GM21786 (cell line): Measurements from ENCODE around the gene SLC7A6.

Source experiments
- ATAC-seq: cut with Tn5 transposase; IDR thresholded peaks from one replicate; pipeline ENCODE4 v1.9.1; 2021; ENCODE audit not compliant: unreplicated experiment

Gene SLC7A6

DNA sequence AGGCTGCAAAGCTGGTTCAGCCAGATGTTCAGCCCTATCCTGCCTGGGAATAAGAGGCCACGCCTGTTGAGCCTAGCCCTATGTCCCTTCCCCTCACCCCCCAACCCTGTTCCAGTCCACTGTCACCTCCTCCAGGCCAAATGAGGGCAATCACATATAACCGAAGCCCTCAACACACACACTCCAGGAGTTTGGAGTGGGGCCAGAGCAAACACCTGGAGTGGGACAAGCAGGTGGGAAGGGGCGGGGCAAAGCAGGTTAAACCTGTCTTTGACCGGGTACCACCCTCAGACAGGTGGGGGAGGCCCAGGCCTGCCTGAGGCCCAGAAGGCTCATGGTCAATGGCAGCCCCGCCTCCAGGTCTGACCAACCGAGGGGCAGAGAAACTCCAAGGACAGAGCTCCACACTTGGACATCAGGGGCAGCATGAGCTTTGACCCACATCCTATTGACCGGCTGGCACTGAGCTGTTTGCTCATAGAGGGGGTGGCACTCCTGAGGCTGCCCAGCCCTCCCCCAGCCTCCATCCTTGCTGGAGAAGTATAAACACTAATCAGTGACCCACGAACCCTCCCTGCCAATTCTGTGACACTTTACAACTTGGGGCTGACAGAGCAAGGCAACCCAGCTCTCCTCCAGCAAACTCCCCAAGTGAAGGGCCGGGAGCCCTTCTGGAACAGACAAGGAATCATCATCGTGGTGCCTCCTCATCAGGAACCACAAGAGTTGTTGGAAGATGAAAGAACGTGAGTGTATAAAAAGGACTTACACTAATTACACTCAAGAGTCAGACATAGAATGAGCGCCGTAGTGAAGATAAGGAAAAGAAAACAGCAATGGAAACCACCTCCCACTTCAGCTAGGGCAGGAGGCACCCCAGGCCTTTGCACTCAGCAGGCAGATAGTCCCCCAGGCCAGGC lies 29.9 kb upstream of the SLC7A6 start:
- no peak for ATAC-seq

DNA sequence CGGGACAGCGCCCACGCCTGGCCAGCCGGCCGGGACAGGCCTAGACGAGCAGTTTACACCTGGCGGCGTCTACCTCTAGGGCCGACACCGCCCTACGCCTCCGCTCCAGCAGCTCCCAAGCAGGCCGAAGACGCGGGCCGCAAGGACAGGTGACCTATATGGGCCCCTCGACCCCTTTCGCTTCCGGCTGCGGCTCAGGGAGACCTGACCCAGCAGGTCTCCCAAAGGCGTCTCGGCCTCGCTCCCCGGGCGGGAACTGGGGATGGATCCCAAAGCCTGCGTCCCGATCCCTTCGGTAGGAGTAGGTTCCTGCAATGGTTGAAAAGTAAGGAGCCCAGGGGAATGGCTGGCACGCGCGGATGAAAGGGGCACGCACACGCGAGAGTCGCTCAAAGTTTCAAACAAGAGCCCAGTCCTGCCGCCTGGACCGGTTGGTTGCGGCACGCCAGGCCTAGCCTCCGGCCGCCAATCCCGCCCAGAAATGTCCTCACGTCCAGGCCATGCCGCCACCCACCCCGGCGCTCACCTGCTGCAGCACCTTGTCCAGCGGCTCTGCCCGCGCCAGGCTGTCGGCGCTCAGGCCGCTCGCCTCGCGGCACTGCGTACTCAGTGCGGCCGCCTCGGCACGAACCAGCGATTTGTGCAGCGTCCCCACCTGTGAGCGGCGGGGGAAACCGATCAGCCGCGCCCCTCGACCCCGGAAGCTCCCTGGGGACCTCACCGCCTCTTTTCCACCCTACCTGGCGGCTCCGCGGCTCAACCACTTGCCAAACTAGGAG lies 29.0 kb upstream of the SLC7A6 start:
- ATAC-seq: no peak

DNA sequence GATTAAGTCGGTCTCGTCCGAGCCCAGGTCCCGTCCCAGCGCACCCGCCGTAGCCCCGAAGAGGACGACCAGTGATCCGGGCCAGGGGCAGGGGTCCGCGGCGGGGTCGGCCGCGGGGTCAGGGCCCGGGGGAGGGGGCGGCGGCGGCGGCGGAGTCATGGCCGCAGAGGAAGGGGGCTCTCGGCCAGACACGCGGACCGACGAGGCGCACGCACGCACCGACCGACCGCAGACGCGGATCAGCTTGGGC lies 28.5 kb upstream of the SLC7A6 start, which contains the start of gene ESRP2:
TSS of gene ESRP2 (minus strand) at position 241 of the 250 bp plus-strand sequence. CDS start at position 159, 82 bp downstream.
- no peak for ATAC-seq

DNA sequence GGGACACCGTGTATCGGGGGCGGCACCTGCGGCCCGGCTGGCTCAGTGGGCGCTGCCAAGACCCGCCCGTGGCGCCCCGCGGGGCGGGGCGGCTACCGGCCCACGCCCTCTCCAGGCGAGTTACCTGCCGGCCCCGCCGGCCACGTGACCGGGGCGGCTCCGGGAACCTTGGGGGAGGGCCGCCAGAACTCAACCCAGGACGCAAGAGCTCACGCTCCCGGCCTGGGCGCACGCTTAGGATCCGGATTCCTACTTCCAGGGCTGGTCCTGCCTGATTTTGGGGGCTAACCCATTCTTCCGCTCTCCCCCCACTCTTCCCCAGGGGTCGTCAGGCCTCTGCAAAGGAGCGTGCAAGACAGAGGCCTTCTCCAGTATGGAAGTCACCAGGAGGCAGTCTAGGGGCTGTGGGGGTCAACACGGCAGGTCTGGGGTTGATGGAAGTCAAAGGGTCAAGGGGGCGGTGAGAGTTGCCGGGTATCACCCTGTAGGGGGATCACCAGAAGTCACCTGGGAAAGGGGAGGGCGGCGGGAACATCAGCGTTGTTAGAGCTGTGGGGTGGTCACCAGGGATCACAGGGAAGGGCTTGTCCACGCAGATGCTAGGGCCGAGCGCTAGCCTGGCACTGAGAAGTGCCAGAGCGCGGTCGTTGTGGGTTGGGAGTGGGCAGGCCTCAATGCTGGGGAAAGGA lies 28.0 kb upstream of the SLC7A6 start:
- ATAC-seq: no peak

DNA sequence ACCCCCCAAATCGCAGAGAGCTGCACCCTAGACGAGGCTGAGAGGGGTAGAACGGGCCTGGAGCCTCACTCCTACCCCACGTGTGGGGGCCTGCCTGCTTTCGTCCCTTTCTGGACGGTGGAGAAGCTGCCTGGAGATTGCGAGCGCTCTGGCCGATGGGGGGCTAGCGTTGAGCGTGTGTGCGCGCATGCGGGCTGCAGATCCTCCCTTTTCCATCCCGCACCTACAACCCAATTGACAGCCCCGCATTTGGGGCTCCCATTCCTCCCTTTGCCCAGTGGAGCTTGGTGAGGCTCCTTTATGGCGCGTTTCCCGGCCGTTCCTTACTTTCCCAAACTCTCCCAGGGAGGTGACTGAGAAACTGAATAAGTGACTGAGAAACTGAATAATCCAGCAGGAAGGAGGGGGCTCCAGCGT lies 27.5 kb upstream of the SLC7A6 start:
- no peak for ATAC-seq

DNA sequence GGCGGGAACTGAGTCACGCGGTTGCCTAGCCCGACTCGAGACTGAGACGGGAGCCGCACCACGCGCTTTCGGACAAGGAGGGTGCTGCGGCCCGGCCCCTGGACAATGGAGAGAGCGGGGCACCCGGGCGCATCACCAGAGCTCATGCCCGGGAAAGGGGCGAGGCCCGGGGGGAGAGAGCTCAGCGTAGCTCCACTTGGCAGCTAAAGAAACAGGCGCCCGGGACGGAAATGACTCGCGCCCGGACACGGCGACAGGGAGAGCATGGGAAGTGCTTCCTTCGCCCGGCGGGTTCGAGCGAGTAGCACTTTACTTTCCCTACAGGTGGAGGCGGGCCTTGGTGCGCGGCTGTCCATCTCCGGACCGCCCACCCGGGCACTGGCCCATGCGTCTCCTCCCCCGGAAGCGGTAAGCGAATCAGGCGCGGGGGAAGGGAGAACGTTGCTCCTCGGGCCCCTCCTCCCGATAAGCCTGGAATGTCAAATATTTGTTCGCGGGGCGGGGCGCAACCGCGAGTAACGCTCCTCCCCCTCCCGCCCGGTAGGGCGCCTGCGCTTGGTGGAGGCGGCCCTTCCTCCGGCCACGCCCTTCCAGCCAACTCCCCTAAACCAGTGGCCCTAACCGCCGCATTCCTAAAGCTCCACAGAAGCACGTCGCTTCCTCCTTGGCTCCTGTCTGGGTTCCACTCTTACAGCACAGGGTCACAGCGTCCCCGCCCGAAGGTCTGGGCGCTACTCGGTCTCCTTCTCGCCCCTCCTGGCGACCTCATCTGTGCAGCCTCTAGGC lies 26.9 kb upstream of the SLC7A6 start:
- ATAC-seq: peak; percentile 87

DNA sequence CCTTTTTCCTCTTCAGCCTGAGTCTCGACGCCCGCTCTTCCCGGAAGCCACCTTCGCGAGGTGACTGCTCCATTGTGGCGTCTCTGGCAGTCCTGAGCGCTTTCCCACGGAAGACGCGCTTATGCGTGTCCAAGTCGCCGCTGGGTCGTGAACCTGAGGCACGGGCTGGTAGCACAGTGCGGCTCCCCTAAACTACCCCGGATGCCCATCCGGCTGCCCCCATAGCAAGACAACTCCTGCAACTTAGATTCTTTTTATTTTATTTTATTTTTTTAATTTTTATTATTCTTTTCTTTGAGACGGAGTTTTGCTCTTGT lies 26.3 kb upstream of the SLC7A6 start:
- peak; percentile 30 for ATAC-seq

DNA sequence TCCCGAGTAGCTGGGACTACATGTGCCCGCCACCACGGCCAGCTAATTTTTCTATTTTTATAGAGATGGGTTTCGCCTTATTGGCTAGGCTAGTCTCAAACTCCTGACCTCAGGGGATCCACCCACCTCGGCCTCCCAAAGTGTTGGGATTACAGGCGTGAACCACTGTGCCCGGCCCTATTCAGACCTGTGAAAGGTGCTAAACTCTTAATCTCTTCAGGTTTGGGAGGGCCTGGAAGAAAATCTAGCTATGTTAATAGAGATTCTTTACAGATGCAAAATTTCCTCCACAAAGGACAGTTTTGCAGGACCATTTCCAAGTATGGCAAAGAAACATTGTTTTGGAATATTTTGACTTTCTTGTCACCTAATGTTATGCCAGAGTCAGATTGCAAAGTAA lies 22.2 kb upstream of the SLC7A6 start:
- no peak for ATAC-seq

DNA sequence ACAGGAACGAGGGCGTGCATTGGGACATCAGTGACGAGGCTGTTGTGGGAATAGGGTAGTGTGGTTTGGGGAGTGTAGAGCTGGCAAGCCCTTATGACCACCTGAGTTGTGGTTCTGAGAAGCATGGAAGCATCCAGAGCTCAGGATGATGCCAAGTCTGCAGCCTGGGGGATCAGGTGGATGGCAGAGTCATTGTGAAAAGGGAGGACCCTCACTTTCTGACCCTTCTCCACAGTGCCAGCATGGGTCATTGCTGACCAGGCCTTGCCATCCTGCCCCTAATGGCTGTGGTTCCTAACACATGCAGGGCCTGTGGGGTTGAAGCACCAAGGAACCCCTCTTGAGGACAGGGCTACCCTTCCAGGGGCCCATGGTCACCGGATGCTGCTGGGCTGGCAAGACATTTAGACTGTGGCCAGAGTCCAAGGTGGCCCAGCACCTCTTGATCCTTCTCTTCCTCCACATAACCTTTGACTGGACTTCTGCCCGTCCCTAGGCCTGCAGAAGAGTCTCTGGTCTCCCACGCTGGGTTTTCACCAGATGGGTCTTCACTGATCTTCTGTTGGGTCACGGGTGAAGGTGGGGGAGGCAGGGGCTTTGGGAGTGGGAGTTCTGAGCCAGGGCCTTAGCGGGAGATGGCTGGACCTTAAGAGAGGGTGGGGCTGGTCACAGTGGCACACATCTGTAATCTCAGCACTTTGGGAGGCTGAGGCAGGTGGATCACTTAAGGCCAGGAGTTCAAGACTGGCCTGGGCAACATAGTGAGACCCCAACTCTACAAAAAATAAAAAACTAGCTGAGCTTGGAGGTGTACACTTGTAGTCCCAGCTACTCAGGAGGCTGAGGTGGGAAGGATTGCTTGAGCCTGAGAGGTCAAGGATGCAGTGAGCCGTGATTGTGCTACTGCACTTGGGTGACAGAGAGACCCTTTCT lies 21.1 kb upstream of the SLC7A6 start:
- no peak for ATAC-seq

DNA sequence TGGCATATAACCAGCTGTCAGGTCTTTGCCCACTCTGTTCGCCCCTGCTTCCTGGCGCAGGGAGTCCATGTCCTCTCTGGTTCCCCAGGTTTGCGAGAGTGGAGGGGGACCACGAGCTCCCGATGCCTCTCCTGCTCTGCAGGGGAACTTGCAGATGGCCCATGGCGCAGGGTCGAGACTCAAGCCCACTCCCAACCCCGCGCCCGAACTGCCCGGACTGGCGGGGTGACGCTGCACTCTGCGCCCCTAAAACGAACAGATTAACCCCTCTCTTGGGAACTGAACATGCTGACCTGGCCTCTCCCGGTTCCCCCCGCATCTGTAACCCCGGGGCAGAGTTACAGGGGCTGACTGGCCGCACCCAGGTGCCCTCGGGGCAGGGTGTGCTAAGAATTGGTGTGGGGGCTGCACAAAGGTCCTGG lies 19.8 kb upstream of the SLC7A6 start:
- no peak for ATAC-seq

DNA sequence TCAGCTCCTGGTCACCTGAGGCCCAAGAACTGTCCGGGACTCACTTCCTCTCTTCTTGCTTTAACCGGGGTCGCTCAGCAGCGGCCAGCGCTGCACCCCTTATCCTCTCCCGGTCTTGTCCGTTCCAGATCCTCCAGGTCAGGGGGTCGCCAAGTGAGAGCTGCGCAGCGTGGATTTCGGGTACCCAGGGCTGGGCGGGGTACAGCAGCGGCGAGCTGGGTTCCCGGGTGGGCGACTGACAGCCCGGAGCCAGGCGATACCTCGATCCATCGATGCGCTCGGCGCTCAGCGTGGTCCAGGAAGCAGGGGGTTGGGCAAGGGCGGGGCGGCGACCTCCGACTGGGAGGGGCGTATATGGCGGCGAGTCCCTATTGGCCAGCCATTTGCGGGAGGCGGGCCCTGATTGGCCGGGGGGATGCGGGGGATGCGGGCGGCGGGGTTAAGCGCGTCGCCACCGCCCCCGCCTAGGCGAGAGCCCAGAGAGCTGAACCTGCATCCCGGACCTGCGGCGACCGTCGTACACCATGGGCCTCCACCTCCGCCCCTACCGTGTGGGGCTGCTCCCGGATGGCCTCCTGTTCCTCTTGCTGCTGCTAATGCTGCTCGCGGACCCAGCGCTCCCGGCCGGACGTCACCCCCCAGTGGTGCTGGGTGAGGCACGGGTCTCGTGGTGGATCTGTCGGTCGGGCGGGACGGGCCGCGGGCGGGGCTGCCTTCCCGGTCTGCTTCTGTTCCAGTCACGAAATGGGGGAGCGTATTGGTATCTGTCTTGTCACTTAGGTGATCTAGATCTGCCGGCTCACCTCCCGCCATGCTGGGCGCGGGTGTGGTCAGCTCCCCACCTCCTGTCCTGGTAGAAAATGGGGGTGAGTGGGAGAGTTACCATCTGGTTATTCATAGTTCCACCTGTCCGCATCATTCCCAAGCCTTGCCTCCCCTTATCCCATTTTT lies 19.1 kb upstream of the SLC7A6 start, which contains the start of gene PLA2G15:
TSS of gene PLA2G15 (plus strand) at position 471 of the 951 bp plus-strand sequence. CDS start at position 525, 54 bp downstream.
- peak; percentile 72 for ATAC-seq

DNA sequence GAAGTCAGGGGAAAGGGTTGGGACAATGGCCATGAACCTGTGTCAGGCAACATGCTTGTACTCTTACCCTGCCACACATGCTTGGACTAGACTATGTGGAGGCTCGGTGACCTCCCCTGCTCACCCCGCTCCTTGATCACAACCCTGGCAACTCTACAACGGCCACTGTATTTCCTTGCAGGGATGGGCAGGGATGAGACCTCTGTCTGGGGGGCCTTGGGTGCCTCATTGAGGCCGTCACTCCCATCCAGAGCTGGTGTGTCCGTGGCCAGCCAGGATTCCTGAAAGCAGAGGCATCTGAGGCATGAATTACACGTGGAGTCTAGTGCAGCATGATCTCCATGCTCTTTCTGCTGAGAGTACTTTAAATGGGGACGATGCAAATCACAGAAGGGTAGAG lies 18.2 kb upstream of the SLC7A6 start:
- ATAC-seq: no peak

DNA sequence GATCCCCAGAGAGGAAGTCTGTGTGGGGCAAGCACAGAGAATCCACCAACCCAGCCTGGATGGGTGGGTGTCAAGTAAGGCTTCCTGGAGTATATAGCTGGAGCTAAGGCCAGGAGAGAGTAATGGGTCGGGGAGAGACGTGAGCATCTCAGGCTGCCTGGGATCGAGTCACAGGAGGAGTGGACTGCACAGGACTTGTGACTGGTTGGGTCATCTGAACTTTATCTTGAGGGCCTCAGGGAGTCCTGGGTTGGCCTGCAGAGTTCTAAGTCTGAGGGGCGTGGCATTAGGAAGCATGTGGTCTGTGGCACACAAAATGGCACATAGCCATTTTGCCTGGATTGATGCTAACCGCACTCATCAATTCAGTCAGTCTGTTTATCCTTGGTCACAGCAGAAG lies 17.7 kb upstream of the SLC7A6 start:
- ATAC-seq: no peak

DNA sequence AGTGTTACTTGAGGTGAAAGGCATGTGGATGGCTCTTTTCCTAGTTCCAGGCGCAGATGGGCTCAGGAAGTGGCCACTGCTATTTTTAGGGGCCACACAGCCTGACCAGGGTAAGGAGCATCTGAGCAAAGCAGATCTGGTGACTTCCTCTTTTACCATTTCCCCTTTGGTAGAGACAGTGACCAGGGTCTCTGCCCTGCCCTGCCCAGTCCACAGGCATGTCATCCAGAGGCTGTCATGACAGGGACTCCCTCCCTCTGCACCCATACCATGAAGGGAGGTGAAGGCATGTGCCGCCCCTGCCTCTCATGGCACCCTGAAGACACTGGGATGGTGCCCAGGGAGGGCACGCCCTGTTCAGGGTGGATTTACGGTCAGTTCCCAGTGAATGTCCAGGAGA lies 16.9 kb upstream of the SLC7A6 start:
- ATAC-seq: no peak

DNA sequence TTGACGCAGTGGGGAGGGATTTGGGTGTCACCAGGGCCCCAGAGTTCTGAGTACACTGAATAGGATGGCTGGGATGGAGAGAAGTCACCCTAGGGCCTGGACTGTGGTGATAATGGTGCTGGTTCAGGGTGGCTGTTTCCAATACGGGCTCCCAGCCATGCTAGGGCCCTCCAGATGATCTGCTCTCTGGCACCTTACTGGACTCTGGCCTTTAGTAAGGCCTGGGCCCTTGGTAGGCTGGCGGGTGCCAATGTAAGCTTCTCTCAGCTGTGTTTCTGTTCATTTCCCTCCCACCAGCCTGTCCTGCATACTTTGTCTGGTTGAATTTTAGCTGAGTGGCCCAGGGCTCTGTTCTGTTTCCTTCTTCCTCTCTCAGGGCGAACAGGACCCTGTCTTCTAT lies 16.4 kb upstream of the SLC7A6 start:
- ATAC-seq: no peak

DNA sequence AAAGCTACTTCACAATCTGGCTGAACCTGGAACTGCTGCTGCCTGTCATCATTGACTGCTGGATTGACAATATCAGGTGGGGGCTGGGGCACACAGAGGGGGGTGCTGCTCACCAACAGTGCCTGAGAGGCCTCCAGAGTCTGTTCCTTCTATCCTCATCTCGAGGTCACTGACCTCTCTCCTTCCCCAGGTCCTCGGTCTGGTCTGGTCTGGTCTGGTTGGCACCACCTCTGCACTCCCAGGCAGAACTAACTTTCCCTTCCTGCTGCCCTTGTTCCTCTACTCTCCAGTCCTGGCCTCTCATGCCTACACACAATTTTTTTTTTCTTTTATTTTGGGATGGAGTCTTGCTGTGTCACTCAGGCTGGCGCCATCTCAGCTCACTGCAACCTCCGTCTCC lies 15.0 kb upstream of the SLC7A6 start:
- ATAC-seq: no peak

DNA sequence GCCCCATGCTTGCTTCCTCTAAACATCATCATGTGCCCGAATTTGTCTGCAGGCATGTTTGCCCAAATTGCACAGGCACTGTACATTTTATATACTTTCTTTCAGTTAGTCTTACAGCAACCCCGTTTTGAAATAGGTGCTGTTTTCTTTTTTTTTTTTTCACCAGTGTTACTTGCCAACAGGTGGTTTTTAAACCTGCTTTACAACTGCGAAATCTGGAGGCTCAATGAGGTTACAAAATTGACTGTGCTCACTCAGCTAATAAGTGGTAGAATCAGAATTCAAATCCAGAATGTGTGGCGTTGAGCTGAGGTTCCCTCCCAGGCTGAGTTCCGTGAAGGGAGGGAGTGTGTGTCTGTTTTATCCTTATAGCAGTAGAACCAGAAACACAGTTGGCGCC lies 13.4 kb upstream of the SLC7A6 start:
- ATAC-seq: no peak

DNA sequence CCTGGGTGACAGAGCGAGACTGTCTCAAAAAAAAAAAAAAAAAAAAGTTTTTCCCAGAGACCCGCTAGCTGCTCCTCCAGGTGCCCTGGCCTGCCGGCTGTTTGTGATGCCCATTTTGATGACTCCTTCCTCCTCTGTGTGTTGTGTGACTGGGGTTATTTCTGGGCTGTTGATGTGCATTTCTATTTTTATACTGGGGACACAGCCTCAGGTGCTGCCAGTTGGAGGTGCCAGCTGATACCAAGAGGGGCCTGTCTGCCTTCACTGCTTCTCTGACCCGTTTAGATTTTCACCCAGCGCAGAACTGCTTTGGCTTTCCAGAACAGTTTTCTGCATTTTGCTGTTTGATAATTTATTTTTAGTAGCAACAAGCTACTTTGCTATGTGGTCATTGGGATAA lies 12.5 kb upstream of the SLC7A6 start:
- ATAC-seq: no peak

DNA sequence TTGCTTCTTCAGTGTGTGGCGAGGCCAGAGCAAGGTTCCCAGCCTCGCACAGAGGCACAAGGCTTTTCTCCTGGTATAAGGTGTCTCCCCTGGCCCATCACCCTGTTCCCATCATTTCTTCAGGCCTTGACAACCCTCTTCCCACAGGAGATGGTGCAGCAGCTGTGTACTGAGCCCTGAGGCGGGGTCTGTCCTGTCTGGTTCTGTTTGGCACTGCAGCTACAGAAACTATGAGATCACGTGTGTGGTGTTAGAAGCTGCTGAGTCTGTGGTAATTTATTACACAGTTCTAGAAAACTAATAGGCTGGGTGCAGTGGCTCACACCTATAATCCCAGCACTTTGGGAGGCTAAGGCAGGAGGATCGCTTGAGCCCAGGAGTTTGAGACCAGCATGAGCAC lies 11.9 kb upstream of the SLC7A6 start:
- no peak for ATAC-seq
